Astrocyte (in vitro differentiated cells and primary cell): ENCODE measurements around the gene GIMAP8.

ENCODE experiments used
- CTCF ChIP-seq: IDR thresholded peaks from 2 replicates; pipeline ENCODE4 v1.5.1; 2011; ENCODE audit warnings: low read depth, mild to moderate bottlenecking, inconsistent platforms, low read length, moderate library complexity; ENCODE audit not compliant: insufficient read depth
- EZH2 ChIP-seq: IDR thresholded peaks from 2 replicates; pipeline ENCODE4 v1.6.1; 2012; ENCODE audit warnings: mild to moderate bottlenecking, low read length, inconsistent platforms; ENCODE audit not compliant: insufficient read depth

- no peak for TF ChIP-seq CTCF
- TF ChIP-seq EZH2 = no peak
Measured at GRCh38 chr7:150405584-150406311, 44.7 kb upstream of the GIMAP8 start.
